Smooth muscle cell (in vitro differentiated cells): ENCODE results near the gene OPCML. TPM values are rescaled to one million over a fixed set of nuclear protein-coding genes. Genes with fewer than 3 reads are reported as not detected.

Experiments
- DNase-seq: peaks from one replicate; lab custom pipeline; 2025; ENCODE audit not compliant: unreplicated experiment; lab: John Stamatoyannopoulos, UW
- H2AFZ ChIP-seq: fragments of 200-600 bp; sonication (generic); 2 replicates; pipeline ENCODE4 v1.6.0; 2016; ENCODE audit warnings: antibody characterized with exemption, low read depth, mild to moderate bottlenecking
- H3F3A ChIP-seq: fragments of 200-600 bp; sonication (generic); 2 replicates; pipeline ENCODE4 v1.6.0; 2017; ENCODE audit warnings: antibody characterized with exemption, low read depth
- H3K27ac ChIP-seq: fragments of 200-600 bp; sonication (generic); 2 replicates; pipeline ENCODE4 v1.5.1; 2016; ENCODE audit warnings: low read depth, mild to moderate bottlenecking
- H3K27me3 ChIP-seq: fragments of 200-600 bp; sonication (generic); 2 replicates; pipeline ENCODE4 v1.6.1; 2016; ENCODE audit warnings: low read depth, mild to moderate bottlenecking
- H3K36me3 ChIP-seq: fragments of 200-600 bp; sonication (generic); 2 replicates; pipeline ENCODE4 v1.5.1; 2016; ENCODE audit warnings: low read depth
- H3K4me1 ChIP-seq: fragments of 200-600 bp; sonication (generic); 2 replicates; pipeline ENCODE4 v1.5.1; 2016; ENCODE audit warnings: low read depth
- H3K4me2 ChIP-seq: fragments of 200-600 bp; sonication (generic); 2 replicates; pipeline ENCODE4 v1.6.0; 2016; ENCODE audit warnings: mild to moderate bottlenecking
- H3K4me3 ChIP-seq: fragments of 200-600 bp; sonication (generic); 2 replicates; pipeline ENCODE4 v1.5.1; 2016; ENCODE audit warnings: mild to moderate bottlenecking
- H3K79me2 ChIP-seq: fragments of 200-600 bp; sonication (generic); 2 replicates; pipeline ENCODE4 v1.6.0; 2016; ENCODE audit warnings: low read depth, mild to moderate bottlenecking
- H3K9ac ChIP-seq: fragments of 200-600 bp; sonication (generic); 2 replicates; pipeline ENCODE4 v1.6.0; 2016; ENCODE audit warnings: low read depth
- H3K9me3 ChIP-seq: fragments of 200-600 bp; sonication (generic); replicated peaks from 2 replicates; pipeline ENCODE4 v1.5.1; 2016; ENCODE audit warnings: low read depth
- H4K20me1 ChIP-seq: fragments of 200-600 bp; sonication (generic); 2 replicates; pipeline ENCODE4 v1.6.0; 2016; ENCODE audit warnings: low read depth
- WGBS: methylation state at CpG from one replicate; pipeline ENCODE4 v1.1.7; 2016; ENCODE audit warnings: low lambda C conversion rate; 5-methylcytosine and 5-hydroxymethylcytosine counted together
- polyA plus RNA-seq: library from polyadenylated mRNA; unstranded; fragments of >200 nt; fragmentation: Nextera tagmentation; extraction: Ambion mirVana; gene quantifications from 2 replicates; pipeline ENCODE4 v1.2.1, GENCODE V29; 2016
- total RNA-seq: library from RNA; depleted of rRNA; stranded (reverse); fragments of >200 nt; gene quantifications from 2 replicates; pipeline ENCODE4 v1.2.3, GENCODE V29; 2014
- TF ChIP-seq, protein P1 (sequence below): fragments of 200-600 bp; sonication (generic); IDR thresholded peaks from 2 replicates; pipeline ENCODE4 v1.5.1; 2017; ENCODE audit warnings: borderline replicate concordance, mild to moderate bottlenecking, antibody characterized with exemption; ENCODE audit not compliant: insufficient read depth, poor library complexity, severe bottlenecking

The OPCML gene
- total and polyA plus RNA-seq, 2 experiments from 2014 or later, result 0.42 to 0.58 TPM

DNA sequence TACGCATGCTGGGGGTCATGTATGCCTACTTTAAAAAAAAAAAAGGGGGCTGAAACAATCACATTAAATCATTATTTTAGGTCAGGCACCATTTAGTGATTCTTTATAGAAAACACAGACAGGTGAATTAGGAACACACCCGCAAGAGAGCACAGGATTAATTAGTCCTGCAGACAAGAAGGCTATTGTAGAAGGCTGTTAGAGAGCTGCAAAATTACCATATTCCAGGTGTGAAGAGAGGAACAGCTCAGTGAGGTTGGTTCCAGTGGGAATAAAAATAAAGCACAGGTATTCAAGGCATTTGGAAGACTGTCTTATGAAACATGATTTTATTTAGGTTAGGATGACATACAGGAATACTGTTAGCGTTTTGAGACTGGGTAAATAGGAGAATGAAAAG lies 649.1 kb downstream of the OPCML start:
- Histone ChIP-seq H3K4me3 (no peak overlapping the region), H3K27me3 (no peaks in the 10 kb centered on the region), H2AFZ (no peak overlapping the region), H3F3A (no peaks in the 10 kb centered on the region), H3K9me3 (no peaks in the 10 kb centered on the region), H3K27ac (no peak overlapping the region), H3K4me1 (no peaks in the 10 kb centered on the region), H3K79me2 (no peaks in the 10 kb centered on the region), H4K20me1 (no peaks in the 10 kb centered on the region), H3K36me3 (no peaks in the 10 kb centered on the region), H3K4me2 (no peak overlapping the region), H3K9ac (no peak overlapping the region)
- no peak for DNase-seq
- 85% methylated on average over 3 of the region's 3 CpGs for WGBS
- TF ChIP-seq, protein P1, sequence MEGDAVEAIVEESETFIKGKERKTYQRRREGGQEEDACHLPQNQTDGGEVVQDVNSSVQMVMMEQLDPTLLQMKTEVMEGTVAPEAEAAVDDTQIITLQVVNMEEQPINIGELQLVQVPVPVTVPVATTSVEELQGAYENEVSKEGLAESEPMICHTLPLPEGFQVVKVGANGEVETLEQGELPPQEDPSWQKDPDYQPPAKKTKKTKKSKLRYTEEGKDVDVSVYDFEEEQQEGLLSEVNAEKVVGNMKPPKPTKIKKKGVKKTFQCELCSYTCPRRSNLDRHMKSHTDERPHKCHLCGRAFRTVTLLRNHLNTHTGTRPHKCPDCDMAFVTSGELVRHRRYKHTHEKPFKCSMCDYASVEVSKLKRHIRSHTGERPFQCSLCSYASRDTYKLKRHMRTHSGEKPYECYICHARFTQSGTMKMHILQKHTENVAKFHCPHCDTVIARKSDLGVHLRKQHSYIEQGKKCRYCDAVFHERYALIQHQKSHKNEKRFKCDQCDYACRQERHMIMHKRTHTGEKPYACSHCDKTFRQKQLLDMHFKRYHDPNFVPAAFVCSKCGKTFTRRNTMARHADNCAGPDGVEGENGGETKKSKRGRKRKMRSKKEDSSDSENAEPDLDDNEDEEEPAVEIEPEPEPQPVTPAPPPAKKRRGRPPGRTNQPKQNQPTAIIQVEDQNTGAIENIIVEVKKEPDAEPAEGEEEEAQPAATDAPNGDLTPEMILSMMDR, result no peak

DNA sequence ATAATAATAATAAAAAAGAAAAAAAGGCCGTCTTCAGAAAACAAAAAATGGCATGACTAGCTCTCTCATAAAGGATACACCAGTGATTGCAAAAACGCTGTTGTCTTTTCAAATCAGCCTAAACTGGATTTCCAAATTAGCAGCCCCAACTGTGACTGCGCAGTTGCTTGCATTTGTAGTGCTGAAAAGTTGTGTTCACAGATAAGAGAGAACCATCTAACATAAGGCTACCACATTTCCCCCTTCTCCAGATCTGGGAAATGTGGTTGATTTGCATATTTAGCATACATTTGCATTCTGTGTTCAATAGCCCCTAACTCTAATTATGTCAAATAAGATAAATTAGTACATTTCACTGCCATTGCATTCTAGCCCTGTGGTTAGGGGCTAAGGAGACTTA lies 650.7 kb downstream of the OPCML start:
- H3K36me3 ChIP-seq, result no peaks in the 10 kb centered on the region
- 88% methylated on average over 3 of the region's 3 CpGs for WGBS
- H3K9me3 ChIP-seq, result no peaks in the 10 kb centered on the region
- DNase-seq, result no peak
- H2AFZ ChIP-seq, result no peak overlapping the region
- TF ChIP-seq, protein P1, result no peak
- no peak overlapping the region for H3K4me2 ChIP-seq
- H3K27ac ChIP-seq, result no peak overlapping the region
- no peak overlapping the region for H3K9ac ChIP-seq
- H3K27me3 ChIP-seq, result no peaks in the 10 kb centered on the region
- no peaks in the 10 kb centered on the region for H4K20me1 ChIP-seq
- H3K79me2 ChIP-seq, result no peaks in the 10 kb centered on the region
- no peaks in the 10 kb centered on the region for H3F3A ChIP-seq
- H3K4me1 ChIP-seq, result no peaks in the 10 kb centered on the region
- no peak overlapping the region for H3K4me3 ChIP-seq

DNA sequence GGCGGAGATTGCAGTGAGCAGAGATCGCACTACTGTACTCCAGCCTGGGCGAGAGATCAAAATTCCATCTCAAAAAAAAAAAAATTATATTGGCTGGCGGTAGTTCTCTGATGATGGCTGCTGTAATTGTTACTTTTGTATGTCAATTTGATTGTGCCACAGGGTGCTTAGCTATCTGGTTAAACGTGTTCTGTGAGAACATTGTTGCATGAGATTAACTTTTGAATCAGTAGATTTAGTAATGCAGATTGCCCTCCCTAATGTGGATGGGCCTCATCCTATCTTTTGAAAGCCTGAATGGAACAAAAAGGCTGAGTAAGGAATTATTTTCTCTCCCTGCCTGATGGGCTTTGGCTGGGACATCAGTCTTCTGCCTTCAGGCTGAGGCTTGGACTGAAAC lies 654.2 kb downstream of the OPCML start:
- peaks cover 3% of the 10 kb centered on the region for H3K4me1 ChIP-seq
- TF ChIP-seq, protein P1, result no peak
- no peaks in the 10 kb centered on the region for H4K20me1 ChIP-seq
- no peaks in the 10 kb centered on the region for H3K79me2 ChIP-seq
- no peak for DNase-seq
- no peaks in the 10 kb centered on the region for H3F3A ChIP-seq
- no peaks in the 10 kb centered on the region for H3K27me3 ChIP-seq
- no peak overlapping the region for H2AFZ ChIP-seq
- no peak overlapping the region for H3K4me3 ChIP-seq
- H3K4me2 ChIP-seq, result no peak overlapping the region
- H3K27ac ChIP-seq, result no peak overlapping the region
- 90% methylated on average over 5 of the region's 5 CpGs for WGBS
- no peak overlapping the region for H3K9ac ChIP-seq
- no peaks in the 10 kb centered on the region for H3K9me3 ChIP-seq
- no peaks in the 10 kb centered on the region for H3K36me3 ChIP-seq

DNA sequence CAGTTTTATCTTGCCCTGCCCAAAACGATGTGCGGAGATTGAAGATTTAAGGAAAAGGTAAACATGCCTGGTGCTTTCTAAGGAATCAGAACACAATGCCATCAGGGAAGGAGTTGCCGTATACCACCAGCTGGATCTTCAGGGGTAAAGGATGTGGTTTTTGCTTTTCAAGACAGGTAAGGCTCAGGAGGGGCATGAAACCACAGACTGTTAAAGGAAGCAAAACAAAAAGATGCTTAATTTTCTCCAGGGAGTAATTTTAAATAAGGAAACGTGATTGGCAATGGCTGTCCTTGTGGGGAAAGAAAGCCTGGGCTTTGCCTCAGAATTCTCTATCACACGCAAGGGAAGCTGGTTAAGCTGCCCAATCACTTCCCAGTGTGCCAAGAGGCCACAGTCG lies 655.6 kb downstream of the OPCML start:
- Histone ChIP-seq H3K36me3 (no peaks in the 10 kb centered on the region), H3K4me1 (peaks cover 3% of the 10 kb centered on the region), H3K27me3 (no peaks in the 10 kb centered on the region), H3K79me2 (no peaks in the 10 kb centered on the region), H3K9me3 (no peaks in the 10 kb centered on the region), H3K9ac (no peak overlapping the region), H2AFZ (no peak overlapping the region), H4K20me1 (no peaks in the 10 kb centered on the region), H3K4me2 (no peak overlapping the region), H3K4me3 (no peak overlapping the region), H3K27ac (no peak overlapping the region), H3F3A (no peaks in the 10 kb centered on the region)
- WGBS, result 94% methylated on average over 6 of the region's 6 CpGs
- TF ChIP-seq, protein P1, result no peak
- no peak for DNase-seq
